Anterior cingulate cortex (tissue), 58 donors: ENCODE measurements around the gene ARHGAP45.
A peak's percentile ranks its signal among the peaks of the same experiment; 100 is the strongest.

Source experiments
- DNase-seq, 58 donors: peaks; one replicate each; lab custom pipeline; 2025; lab: John Stamatoyannopoulos, UW

Gene ARHGAP45

GRCh38 chr19:1068009-1069001, 1.3 kb downstream of the ARHGAP45 start:
- peak in 4 of 58 donors; percentile 8 to 49 (median 14) for DNase-seq

GRCh38 chr19:1069009-1069779, 2.2 kb downstream of the ARHGAP45 start:
- DNase-seq = peak in 20 of 58 donors; percentile 6 to 51 (median 24)

DNA sequence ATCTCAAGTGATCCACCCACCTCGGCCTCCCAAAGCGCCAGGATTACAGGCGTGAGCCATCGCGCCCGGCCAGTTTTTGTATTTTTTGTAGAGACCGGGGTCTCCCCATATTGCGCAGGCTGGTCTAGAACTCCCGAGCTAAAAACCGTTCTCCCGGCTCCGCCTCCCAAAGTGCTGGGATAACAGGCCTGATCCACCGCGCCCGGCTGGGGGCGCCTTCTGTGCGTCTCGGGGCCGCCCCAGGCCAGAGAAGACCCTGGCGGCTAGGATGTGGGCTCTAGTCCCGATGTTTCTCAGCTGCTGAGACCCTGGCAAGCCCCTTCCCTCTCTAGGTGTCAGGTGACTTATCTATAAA, 3.6 kb downstream of the ARHGAP45 start:
- no peak for DNase-seq

GRCh38 chr19:1070931-1071791, 4.2 kb downstream of the ARHGAP45 start:
- DNase-seq = no peak

GRCh38 chr19:1072371-1073015, 5.5 kb downstream of the ARHGAP45 start:
- DNase-seq = no peak

DNA sequence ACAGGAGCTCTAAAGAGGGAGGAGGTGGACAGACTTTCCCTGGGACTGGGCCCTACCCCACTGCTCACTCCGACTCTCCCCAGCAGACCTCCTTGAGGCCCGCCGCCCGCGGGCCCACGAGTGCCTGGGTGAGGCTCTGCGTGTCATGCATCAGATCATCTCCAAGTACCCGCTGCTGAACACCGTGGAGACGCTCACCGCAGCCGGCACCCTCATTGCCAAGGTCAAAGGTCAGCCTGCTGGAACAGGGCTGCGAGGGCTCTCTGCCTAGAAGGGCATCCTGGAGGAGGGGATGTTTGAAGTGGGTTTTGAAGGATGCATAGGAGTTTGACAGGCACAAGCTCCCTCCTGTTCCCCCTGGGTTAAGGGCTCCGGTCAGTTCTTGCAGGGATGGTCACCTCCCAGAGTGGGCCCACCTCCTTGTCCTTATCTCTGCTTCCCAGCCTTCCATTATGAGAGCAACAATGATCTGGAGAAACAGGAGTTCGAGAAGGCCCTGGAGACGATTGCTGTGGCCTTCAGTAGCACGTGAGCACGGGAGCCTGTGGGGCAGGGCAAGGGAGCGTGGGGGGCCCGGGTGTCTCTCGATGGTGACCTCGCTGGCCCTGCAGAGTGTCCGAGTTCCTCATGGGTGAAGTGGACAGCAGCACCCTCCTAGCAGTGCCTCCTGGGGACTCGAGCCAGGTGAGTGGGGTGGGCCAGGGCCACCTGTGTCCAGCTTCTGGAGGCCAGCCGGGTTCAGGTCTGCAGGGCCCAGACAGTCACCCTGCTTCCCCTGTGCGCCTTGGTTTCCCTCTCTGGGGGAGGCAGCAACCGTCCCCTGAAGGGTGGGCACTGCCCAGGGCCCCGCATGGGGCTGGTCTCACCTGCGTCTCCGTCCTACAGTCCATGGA, 6.3 kb downstream of the ARHGAP45 start:
- no peak for DNase-seq

- DNase-seq = no peak
Measured at GRCh38 chr19:1073956-1074517, 7.1 kb downstream of the ARHGAP45 start.

GRCh38 chr19:1074544-1075283, 7.7 kb downstream of the ARHGAP45 start:
- DNase-seq = peak in 55 of 58 donors; percentile 3 to 84 (median 53)

GRCh38 chr19:1076046-1076386, 9.0 kb downstream of the ARHGAP45 start:
- no peak for DNase-seq

GRCh38 chr19:1076951-1077350, 10.0 kb downstream of the ARHGAP45 start:
- peak in 30 of 58 donors; percentile 3 to 50 (median 22) for DNase-seq

- no peak for DNase-seq
Measured at GRCh38 chr19:1079566-1080111, 12.7 kb downstream of the ARHGAP45 start.

DNA sequence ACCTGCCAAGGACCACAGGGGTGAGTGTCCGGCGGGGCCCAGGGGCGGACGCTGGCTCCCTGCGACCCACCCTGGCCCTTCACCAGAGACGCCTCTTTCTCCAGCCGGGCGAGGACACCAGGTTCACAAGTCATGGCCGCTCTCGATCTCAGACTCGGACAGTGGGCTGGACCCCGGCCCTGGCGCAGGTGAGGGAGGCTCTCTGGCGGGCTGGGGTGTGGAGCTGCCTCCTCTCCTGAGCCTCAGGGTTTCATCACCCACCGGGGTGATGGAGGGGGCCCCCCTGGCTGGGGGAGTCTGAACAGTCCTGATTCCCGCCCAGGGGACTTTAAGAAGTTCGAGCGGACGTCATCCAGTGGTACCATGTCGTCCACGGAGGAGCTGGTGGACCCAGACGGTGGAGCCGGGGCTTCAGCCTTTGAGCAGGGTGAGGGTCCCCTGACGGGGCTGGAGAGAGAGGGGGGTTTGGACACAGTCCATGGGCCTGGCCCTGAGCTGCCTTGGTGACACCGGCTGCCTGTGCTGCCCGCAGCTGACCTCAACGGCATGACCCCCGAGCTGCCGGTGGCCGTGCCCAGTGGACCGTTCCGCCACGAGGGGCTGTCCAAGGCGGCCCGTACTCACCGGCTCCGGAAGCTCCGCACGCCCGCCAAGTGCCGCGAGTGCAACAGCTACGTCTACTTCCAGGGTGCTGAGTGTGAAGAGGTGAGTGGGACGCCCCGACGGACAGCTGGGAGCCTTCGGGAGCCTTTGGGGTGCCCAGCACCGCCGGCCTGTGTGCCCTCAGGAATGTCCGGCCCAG, 13.6 kb downstream of the ARHGAP45 start:
- no peak for DNase-seq

DNA sequence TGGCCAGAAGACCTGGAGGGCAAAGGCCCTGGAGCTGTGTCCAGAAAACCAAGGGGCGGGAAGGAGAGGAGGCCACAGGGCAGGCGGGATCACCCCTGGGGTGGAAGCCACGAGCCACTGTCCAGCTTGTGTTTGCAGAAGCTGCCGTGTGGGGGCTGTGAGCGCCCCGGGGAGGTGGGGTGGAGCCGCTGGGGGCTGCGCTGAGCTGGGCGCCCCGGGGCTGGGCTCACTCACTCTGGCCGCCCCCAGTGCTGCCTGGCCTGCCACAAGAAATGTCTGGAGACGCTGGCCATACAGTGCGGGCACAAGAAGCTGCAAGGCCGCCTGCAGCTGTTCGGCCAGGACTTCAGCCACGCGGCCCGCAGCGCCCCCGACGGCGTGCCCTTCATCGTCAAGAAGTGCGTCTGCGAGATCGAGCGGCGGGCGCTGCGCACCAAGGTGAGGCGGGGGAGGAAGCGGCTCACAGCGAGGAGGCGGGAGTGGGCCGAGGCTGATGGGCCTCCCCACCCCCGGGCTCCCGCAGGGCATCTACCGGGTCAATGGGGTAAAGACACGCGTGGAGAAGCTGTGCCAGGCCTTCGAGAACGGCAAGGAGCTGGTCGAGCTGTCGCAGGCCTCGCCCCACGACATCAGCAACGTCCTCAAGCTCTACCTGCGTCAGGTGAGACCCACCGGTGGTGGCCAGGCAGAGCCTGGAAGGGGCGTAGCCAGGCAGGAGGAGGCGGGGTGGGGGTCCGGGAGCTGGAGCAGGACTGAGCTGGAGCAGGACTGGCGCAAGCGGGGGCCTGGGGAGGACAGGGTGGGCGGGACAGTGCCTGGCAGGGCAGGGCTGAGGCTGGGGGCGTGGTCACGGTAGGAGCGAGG, 14.6 kb downstream of the ARHGAP45 start:
- no peak for DNase-seq

- peak in 1 of 58 donors; percentile 69 for DNase-seq
Measured at GRCh38 chr19:1082165-1082927, 15.4 kb downstream of the ARHGAP45 start.
